Measurements from ENCODE around the gene NCOR2.

- TF ChIP-seq CTCF (IDR thresholded peaks at IDR 0.05 in 2 of 3, conservative IDR thresholded peaks at IDR 0.05 in 1 of 3; ENCODE audit: borderline replicate concordance in 1 of 3, insufficient read depth in 1 of 3, low read depth in 2 of 3, low read length in 2 of 3): no peak
- no peak for TF ChIP-seq CBX3 (IDR thresholded peaks at IDR 0.05; ENCODE audit: low read depth)
- TF ChIP-seq POLR2A (IDR thresholded peaks at IDR 0.05; ENCODE audit: borderline replicate concordance, extremely low read depth, insufficient read depth, insufficient read length): no peak
- TF ChIP-seq RAD21 (IDR thresholded peaks at IDR 0.05; ENCODE audit: low read depth): no peak
- TF ChIP-seq TCF7L2 (IDR thresholded peaks at IDR 0.05; ENCODE audit: borderline replicate concordance, extremely low read depth, insufficient read depth, insufficient read length): no peak
- TF ChIP-seq EZH2phosphoT487 (IDR thresholded peaks at IDR 0.05; ENCODE audit: borderline replicate concordance): no peak
- no peak for TF ChIP-seq POLR2AphosphoS5 (IDR thresholded peaks at IDR 0.05; ENCODE audit: low read depth, low read length)
- TF ChIP-seq MAX (IDR thresholded peaks at IDR 0.05): no peak
- no peak for TF ChIP-seq ZFX (IDR thresholded peaks at IDR 0.05)
- TF ChIP-seq JUND (IDR thresholded peaks at IDR 0.05): no peak
Measured at GRCh38 chr12:124604264-124604680, 36.9 kb upstream of the NCOR2 start.

Measured in HCT116 (cell line).